Loucy (cell line): ENCODE measurements around the gene PRIMPOL.
A peak's percentile ranks its signal among the peaks of the same experiment; 100 is the strongest.
"Not testable (repeated sequence)": the region's sequence is repeated elsewhere in the genome, so short reads cannot be mapped to it uniquely, and the experiment has no call there.

Source experiments
- H2AFZ ChIP-seq: fragments of 200-600 bp; sonication (generic); 2 replicates; pipeline ENCODE4 v1.6.0; 2016; ENCODE audit warnings: antibody characterized with exemption, mild to moderate bottlenecking, low read length, moderate library complexity
- H3F3A ChIP-seq: fragments of 200-600 bp; 2 replicates; pipeline ENCODE4 v1.6.0; 2016; ENCODE audit warnings: antibody characterized with exemption, low read depth, mild to moderate bottlenecking
- H3K27me3 ChIP-seq: fragments of 200-600 bp; sonication (generic); 2 replicates; pipeline ENCODE4 v1.6.1; 2014; ENCODE audit warnings: low read length, mild to moderate bottlenecking; ENCODE audit not compliant: insufficient read depth, poor library complexity, severe bottlenecking
- H3K36me3 ChIP-seq: fragments of 200-600 bp; sonication (generic); 2 replicates; pipeline ENCODE4 v1.6.1; 2016; ENCODE audit warnings: low read length; ENCODE audit not compliant: insufficient read depth
- H3K4me1 ChIP-seq: fragments of 200-600 bp; sonication (generic); 2 replicates; pipeline ENCODE4 v1.5.1; 2014; ENCODE audit warnings: low read length, mild to moderate bottlenecking; ENCODE audit not compliant: insufficient read depth, poor library complexity, severe bottlenecking
- H3K4me2 ChIP-seq: fragments of 200-600 bp; sonication (generic); 2 replicates; pipeline ENCODE4 v1.6.0; 2014; ENCODE audit warnings: antibody characterized with exemption, low read length, low read depth, mild to moderate bottlenecking; ENCODE audit not compliant: poor library complexity, severe bottlenecking
- H3K4me3 ChIP-seq: fragments of 200-600 bp; sonication (generic); 2 replicates; pipeline ENCODE4 v1.5.1; 2014; ENCODE audit warnings: low read length, mild to moderate bottlenecking, mixed read lengths; ENCODE audit not compliant: poor library complexity, severe bottlenecking
- H3K79me2 ChIP-seq: fragments of 200-600 bp; sonication (generic); 2 replicates; pipeline ENCODE4 v1.6.1; 2014; ENCODE audit warnings: low read length; ENCODE audit not compliant: insufficient read depth
- H3K9ac ChIP-seq: fragments of 200-600 bp; sonication (generic); 2 replicates; pipeline ENCODE4 v1.6.0; 2014; ENCODE audit warnings: mild to moderate bottlenecking, low read depth, low read length, moderate library complexity; ENCODE audit not compliant: poor library complexity, severe bottlenecking
- H3K9me2 ChIP-seq: fragments of 200-600 bp; sonication (generic); replicated peaks from 2 replicates; pipeline ENCODE4 v1.6.1; 2016; ENCODE audit warnings: low read depth, low read length, mixed read lengths
- H3K9me3 ChIP-seq: fragments of 200-600 bp; sonication (generic); 2 replicates; pipeline ENCODE4 v1.6.1; 2014; ENCODE audit warnings: mild to moderate bottlenecking, antibody characterized with exemption, low read length, low read depth; ENCODE audit not compliant: insufficient read depth
- H4K20me1 ChIP-seq: fragments of 200-600 bp; sonication (generic); 2 replicates; pipeline ENCODE4 v1.6.0; 2014; ENCODE audit warnings: antibody characterized with exemption, low read length, mild to moderate bottlenecking; ENCODE audit not compliant: insufficient read depth, poor library complexity, severe bottlenecking
- CTCF ChIP-seq: fragments of 200-600 bp; sonication (generic); conservative IDR thresholded peaks from 2 replicates; pipeline ENCODE4 v1.5.1; 2014; ENCODE audit warnings: mild to moderate bottlenecking, antibody characterized with exemption, low read length
- EZH2phosphoT487 ChIP-seq: fragments of 200-600 bp; IDR thresholded peaks from 2 replicates; pipeline ENCODE4 v1.6.1; 2018; ENCODE audit warnings: antibody characterized with exemption, mild to moderate bottlenecking, moderate library complexity, borderline replicate concordance

PRIMPOL gene

GRCh38 chr4:184732126-184732525 lies 82.6 kb downstream of the PRIMPOL start:
- H3K36me3 ChIP-seq = peaks cover 33% of the 10 kb centered on the region; the same call in 1 of the 2 replicates
- no peak overlapping the region for H2AFZ ChIP-seq
- no peaks in the 10 kb centered on the region for H3K9me2 ChIP-seq
- peak overlapping the region; percentile 93 for H3K9ac ChIP-seq
- peak overlapping the region; percentile 97 for H3K4me2 ChIP-seq
- H3K9me3 ChIP-seq = no peaks in the 10 kb centered on the region
- H4K20me1 ChIP-seq = peaks cover 58% of the 10 kb centered on the region
- H3F3A ChIP-seq = no peaks in the 10 kb centered on the region
- TF ChIP-seq CTCF (no peak), EZH2phosphoT487 (no peak)
- peaks cover 57% of the 10 kb centered on the region for H3K4me1 ChIP-seq
- H3K4me3 ChIP-seq = peak overlapping the region; percentile 85
- H3K27me3 ChIP-seq = no peaks in the 10 kb centered on the region
- peaks cover 67% of the 10 kb centered on the region for H3K79me2 ChIP-seq

GRCh38 chr4:184733654-184734524 lies 84.4 kb downstream of the PRIMPOL start, which contains the start of gene CENPU:
CENPU (minus strand) TSS chr4:184734096; CDS start chr4:184734062, 34 bp downstream.
- Histone ChIP-seq H3K4me3 (peak within 1 kb of the TSS; percentile 85), H3K27me3 (no peaks in the 10 kb centered on the region), H3K9me3 (no peaks in the 10 kb centered on the region), H3K9ac (peak within 1 kb of the TSS; percentile 93), H3K79me2 (peaks cover 50% of the 10 kb centered on the region), H3K4me2 (peak within 1 kb of the TSS; percentile 97), H3F3A (no peaks in the 10 kb centered on the region), H4K20me1 (peaks cover 42% of the 10 kb centered on the region), H3K36me3 (peaks cover 16% of the 10 kb centered on the region; the same call in 1 of the 2 replicates), H3K4me1 (peaks cover 46% of the 10 kb centered on the region), H3K9me2 (no peaks in the 10 kb centered on the region), H2AFZ (peak within 1 kb of the TSS; percentile 82)
- TF ChIP-seq CTCF = no peak
- no peak for TF ChIP-seq EZH2phosphoT487

GRCh38 chr4:184734758-184735157 lies 85.2 kb downstream of the PRIMPOL start:
- H3K4me3 ChIP-seq = peak overlapping the region; percentile 76
- H2AFZ ChIP-seq = peak overlapping the region; percentile 82
- H3K9me3 ChIP-seq = no peaks in the 10 kb centered on the region
- peaks cover 7% of the 10 kb centered on the region; the same call in 1 of the 2 replicates for H3K36me3 ChIP-seq
- TF ChIP-seq CTCF = no peak
- no peaks in the 10 kb centered on the region for H3F3A ChIP-seq
- peaks cover 33% of the 10 kb centered on the region for H4K20me1 ChIP-seq
- H3K4me1 ChIP-seq = peaks cover 37% of the 10 kb centered on the region
- peak overlapping the region; percentile 71 for H3K9ac ChIP-seq
- H3K9me2 ChIP-seq = no peaks in the 10 kb centered on the region
- H3K79me2 ChIP-seq = peaks cover 41% of the 10 kb centered on the region
- peak overlapping the region; percentile 77 for H3K4me2 ChIP-seq
- no peaks in the 10 kb centered on the region for H3K27me3 ChIP-seq

GRCh38 chr4:184739575-184739974 lies 90.0 kb downstream of the PRIMPOL start:
- not testable (repeated sequence) for H3K4me1 ChIP-seq, H3K4me3 ChIP-seq

More at GRCh38 chr4:184739575-184739974, 90.0 kb downstream of the PRIMPOL start:
- not testable (repeated sequence) for H4K20me1 ChIP-seq, H3K27me3 ChIP-seq, H3K9ac ChIP-seq, H3K79me2 ChIP-seq, H3K9me3 ChIP-seq, H3K4me2 ChIP-seq, H3K36me3 ChIP-seq, H3F3A ChIP-seq, H3K9me2 ChIP-seq
- H2AFZ ChIP-seq = 0 out of 2 replicates have a peak overlapping the region, but pooled peaks have one; percentile 70
